SH-SY5Y (cell line): ENCODE data around the gene NACA.

Experiments used
- GATA2 ChIP-seq: IDR thresholded peaks from 2 replicates; pipeline ENCODE4 v1.6.1; 2011; ENCODE audit warnings: mild to moderate bottlenecking, low read depth, low read length
- GATA3 ChIP-seq: IDR thresholded peaks from 2 replicates; pipeline ENCODE4 v1.6.1; 2011; ENCODE audit warnings: low read depth, mild to moderate bottlenecking, low read length, moderate library complexity

GRCh38 chr12:56714431-56714929 lies 10.6 kb downstream of the NACA start:
- TF ChIP-seq GATA2 (no peak), GATA3 (no peak)
